ENCODE results near the gene ACTRT3. TPM values are rescaled to one million over a fixed set of nuclear protein-coding genes. Genes with fewer than 3 reads are reported as not detected.
A peak's percentile ranks its signal among the peaks of the same experiment; 100 is the strongest.
"Not testable (repeated sequence)": the region's sequence is repeated elsewhere in the genome, so short reads cannot be mapped to it uniquely, and the experiment has no call there.

ACTRT3 gene
- total RNA-seq, 1 experiment from 2014 or later = 2.9 TPM

DNA sequence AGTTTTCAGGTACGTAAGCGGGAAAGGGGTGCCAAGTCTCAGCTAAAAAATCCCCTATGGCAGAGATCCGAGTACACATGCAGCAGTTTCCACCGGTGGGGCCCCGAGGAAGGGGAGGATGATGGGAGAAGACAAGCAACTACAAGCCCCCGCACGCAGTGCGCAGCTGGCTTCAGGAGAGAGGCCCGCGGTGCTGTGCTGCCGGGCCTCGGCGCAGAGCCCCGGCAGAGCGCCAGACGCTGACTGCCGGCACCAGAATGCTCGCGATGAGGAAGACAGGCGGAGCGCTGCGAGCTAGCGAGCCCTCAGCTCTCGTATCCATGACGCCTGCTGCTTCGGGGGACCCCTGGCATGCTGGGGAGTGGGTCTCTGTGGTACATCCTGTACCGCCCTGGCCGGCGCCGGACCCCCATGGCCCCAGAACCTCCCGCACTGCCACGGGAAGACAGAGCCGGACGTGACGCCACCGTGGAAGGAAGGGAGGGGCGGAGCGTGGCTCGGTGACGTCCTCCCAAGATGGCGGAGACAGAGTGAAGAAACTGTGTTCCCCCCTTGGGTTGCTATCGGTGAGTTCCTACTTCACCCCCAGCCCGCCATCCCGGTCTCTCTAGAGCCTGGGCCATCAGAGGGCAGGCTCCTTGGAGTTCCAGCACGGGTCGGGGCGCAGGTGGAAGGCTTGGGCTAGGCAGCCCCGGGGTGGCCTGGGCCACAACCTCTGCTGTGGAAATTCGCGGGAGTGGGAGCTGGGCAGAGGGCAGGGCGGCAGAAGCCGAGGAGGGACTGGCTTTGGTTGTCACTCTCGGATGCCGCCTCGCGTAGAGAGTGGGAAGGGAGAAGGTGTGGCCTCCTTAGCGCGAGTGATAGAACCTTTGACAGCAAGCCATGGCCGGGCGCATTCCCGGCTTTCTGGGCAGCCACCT is 3.8 kb upstream of the ACTRT3 start, which contains the start of gene MYNN:
Gene MYNN (plus strand): TSS at position 500 of the 920 bp plus-strand sequence. CDS start 900 bp downstream, outside the sequence.
- DNase-seq (ENCODE audit: low spot score) = peak; percentile 85

DNA sequence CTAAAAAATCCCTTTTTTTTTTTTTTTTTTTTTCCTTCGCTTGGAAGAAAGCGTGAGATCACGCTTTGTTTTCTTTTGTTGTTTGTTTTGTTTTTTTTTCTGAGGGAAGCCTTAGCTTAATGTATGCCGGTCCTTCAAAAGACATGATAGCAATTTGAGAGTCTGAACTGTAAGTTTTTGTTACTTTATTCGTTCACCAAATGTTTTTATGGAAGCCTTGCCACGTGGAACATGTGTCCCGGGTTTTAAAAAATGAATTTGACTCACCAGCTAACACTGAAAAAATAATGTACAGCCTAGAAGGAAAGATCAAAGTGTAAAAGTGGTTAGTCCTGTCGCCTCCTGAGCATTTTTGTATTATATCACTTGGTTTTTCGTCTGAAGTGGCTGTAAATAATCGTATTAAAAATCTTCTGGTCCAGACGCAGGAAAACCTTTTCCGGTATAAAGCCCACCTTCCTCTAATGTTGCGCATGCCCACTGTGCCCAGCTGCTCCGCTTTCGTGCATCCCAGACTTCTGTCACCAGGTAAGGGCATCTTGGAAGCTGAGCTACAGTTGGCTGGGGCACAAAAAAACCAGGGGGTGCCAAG is 3.0 kb upstream of the ACTRT3 start:
- peak; percentile 80 for DNase-seq (ENCODE audit: low spot score)

DNA sequence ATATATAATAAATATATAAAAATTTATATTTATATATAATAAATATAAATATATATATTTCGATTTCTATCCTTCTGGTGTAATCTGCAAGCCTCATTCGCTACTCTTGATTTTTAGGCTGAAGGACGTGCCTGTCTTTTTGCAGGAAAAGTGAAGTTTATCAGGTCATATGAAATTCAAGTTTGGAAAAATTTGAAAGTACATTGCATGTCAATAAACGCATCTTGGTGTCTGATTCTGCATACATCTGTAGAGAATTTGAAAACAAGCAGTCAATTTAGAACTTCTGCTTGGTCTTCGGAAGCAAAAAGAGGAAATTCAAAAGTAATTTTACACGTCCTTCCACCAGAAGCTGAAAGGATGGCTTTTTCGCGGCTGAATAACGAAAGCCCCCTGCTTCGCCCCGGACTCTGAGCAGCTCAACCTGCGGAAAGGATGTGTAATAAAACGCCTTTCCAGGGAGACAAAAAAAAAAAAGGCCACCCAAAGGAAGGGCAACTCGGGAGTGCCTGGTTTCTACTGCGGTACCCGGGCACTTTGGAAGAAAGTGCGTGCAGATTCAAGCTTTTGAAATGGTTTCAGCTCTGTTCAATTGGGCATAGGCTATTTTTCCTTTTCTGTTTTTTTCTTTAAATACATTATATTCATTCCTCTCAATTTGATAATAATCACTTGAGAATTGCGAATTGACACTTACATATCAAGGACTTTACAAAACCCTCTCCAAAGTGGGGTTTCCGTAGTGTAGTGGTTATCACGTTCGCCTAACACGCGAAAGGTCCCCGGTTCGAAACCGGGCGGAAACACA is 2.3 kb upstream of the ACTRT3 start:
- DNase-seq (ENCODE audit: low spot score) = peak; percentile 80

DNA sequence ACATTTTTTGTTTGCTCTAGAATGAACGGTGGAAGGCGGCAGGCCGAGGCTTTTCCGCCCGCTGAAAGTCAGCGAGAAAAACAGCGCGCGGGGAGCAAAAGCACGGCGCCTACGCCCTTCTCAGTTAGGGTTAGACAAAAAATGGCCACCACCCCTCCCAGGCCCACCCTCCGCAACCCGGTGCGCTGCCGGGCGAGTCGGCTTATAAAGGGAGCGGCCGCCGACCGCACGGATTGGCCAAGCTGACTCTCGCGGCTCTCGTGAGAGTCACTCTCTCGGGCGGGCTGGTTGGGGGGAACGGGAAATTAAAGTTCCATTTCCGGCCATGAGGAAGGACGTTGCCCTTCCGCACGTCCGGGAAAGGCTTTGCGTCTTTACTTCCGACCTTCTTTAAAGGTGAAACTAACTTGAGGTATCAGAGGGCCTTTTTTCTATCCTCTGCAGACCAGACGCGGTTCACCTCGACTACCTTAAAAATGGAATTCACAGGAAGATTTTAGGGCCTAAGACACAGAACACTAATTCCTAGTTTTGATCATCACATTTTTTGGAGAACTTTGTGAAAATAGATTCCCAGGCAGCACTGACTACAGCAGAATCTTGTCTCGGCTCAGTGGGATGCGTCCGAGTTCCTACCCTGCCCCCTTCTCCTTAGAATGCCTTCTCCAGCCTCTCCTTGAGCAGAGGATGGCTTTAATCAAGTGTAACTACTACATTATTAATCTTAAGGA is 4.3 kb downstream of the ACTRT3 start, which contains the start of gene TERC:
Gene TERC (minus strand): TSS at position 179 of the 731 bp plus-strand sequence.
- peak; percentile 85 for DNase-seq (ENCODE audit: low spot score)

DNA sequence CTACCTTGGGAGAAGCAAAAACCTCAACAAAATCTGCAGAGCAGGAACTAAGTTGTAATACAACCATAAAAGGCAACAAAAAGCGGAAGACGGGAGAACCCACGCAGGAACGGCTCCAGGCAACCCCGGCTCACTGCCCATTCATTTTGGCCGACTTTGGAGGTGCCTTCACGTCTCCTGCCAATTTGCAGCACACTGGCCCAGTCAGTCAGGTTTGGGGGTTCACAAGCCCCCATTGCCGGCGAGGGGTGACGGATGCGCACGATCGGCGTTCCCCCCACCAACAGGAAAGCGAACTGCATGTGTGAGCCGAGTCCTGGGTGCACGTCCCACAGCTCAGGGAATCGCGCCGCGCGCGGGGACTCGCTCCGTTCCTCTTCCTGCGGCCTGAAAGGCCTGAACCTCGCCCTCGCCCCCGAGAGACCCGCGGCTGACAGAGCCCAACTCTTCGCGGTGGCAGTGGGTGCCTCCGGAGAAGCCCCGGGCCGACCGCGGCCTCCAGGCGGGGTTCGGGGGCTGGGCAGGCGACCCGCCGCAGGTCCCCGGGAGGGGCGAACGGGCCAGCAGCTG is 5.0 kb downstream of the ACTRT3 start:
- DNase-seq (ENCODE audit: low spot score) = no peak

DNA sequence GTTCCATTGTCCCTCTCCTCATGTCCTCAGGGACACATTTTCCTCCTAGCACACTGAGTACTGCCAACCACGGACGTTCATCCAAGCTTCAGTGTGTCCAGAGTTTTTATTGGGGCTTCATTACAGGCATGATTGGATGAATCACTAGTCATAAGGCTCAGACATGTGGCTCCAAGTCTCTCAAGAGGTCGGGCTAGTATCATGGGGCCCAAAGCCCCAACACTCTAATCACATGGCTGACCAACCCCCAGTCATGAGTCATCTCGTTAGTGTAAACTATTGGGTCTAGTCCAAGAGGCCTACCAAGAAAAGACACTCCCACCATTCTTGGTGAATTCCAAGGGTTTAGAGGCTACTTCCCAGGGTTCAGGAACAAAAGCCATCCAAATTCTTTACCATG is 8.9 kb downstream of the ACTRT3 start:
- DNase-seq (ENCODE audit: low spot score) = peak; percentile 74

DNA sequence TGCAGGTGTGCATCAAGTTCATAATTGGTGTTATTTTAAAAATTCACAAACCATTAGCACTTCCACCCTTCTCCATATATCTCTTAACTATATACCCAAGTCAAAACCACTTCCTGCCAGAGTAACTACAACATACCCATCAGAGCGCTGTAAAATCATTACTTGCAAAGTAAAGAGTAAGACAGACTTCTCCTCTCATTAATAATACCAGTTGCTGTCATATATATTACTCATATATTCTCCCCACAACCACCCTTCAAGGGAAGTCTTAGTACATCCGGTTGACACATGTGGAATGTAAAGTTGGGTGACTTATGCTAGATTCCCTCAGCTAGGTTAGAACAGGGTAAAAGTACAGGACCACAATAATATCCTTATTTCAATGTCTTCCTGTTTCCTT is 10.1 kb downstream of the ACTRT3 start:
- peak; percentile 81 for DNase-seq (ENCODE audit: low spot score)

DNA sequence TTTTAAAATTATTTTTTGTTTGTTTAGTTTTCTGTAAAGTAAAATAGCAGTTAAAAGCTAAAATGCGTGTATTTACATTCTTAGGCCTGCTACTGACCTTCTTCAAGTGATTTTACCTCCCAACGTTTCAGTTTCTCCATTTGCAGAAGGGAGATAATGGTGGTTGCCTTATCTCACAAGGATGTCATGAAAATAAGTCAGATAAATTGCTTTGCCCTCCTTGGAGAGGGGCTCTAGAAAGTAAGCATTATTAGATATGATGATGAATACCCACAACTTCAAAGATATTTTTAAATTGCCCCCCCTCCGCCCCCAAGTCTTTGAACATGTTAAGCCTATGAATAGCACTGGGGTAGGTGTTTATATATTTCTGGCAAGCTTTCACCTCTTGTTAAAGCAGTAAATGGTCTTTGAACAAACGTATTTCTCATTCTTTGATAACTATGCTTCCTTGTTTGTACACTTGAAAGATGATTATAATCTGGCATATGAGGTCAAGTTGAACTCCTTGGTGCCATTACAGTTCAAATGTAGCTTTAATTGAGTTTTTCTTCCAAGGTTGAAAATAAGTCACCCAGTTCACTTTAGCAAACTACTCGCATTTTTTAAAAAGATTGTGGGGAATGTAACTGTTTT is 10.9 kb downstream of the ACTRT3 start:
- DNase-seq (ENCODE audit: low spot score) = no peak

DNA sequence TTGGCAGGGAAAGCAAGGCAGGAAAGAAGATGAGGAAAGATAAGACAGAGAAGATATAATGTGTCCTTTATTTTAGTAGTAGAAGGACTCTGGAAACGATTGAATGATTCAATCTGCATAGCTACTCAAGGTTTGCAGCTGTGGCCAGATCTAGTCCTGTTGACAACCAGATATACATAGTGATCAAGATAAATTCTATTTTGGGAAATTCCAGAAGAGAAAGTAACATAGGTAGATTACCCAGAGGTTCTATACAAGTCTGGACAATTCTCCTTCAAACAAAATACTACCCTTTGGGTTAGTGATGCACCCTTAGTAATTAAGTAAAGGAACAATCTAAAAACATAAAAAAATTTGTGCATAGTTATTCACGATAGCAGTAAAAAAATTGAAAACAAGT is 13.9 kb downstream of the ACTRT3 start:
- no peak for DNase-seq (ENCODE audit: low spot score)

DNA sequence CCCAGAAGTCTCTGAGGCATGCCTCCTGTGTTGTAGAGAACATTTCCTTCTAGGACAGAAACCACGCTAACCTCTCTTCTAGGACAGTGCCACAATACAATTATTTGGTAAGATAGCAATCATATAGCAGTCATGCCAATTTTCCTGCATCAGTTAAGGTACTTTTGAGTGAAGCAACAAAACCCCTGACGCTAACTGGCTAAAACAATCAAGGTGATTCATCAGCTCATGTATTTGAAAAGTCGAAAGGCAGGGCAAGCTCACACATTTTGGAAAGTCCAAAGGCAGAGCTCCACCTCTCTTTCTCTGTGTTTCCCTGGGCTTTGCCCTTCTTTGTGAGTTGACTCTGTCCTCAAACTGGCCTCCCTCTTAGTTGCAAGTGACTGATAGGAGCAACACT is 14.7 kb downstream of the ACTRT3 start:
- no peak for DNase-seq (ENCODE audit: low spot score)

DNA sequence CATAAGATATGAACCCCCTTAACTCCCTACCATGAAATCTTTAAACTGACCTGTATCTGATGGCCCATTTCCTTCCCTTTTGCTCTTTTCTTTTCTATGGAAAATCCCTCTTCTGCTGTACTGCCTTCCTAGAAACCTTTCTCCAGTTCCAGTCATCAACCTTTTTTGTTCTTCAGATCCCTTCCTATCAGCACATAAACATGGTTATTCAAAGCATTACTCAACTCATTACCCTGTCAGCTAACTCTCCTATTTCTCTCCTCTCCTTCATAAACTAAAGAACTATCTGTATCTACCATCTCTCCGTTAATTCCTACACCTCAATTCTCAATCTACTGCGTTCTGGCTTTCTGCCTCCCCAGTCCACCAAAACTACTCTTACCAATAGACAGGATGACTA is 17.5 kb downstream of the ACTRT3 start:
- DNase-seq (ENCODE audit: low spot score) = no peak

DNA sequence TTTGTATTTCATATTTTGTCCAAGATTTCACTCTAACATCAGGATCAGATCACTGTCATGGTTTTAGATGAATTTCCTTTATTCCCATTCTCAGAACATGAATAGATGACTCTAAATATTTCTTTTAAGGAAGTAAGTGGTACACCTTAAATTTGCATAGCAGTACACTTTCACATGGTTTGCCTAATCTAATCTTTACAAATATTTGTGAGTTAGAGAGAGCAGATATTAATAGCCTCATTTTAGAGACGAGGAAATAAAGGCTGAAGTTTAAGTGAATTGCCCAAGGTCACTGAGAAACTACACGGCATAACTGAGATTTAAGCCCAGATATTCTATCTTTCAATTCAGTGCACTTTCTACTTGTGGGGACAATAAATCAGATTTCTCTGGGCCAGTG is 18.7 kb downstream of the ACTRT3 start:
- DNase-seq (ENCODE audit: low spot score) = no peak

DNA sequence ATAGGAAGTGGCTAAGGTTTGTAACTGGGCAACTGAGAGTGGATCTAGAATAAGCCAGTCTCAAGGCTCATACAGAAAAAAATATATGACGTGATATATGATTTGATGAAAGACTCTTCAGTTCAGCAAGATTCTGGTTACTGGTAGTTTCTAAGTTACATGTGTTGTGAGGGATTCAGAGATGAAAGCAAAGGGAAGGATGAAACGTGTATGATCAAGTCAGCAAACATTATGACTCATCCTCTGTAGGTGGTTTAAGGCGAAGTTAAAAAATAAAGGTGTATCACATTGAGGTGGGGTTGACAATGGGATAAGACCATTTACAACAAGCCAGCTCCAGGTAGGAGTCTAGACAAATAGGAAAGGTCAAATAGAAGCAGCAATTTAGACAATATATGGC is 20.7 kb downstream of the ACTRT3 start:
- no peak for DNase-seq (ENCODE audit: low spot score)

DNA sequence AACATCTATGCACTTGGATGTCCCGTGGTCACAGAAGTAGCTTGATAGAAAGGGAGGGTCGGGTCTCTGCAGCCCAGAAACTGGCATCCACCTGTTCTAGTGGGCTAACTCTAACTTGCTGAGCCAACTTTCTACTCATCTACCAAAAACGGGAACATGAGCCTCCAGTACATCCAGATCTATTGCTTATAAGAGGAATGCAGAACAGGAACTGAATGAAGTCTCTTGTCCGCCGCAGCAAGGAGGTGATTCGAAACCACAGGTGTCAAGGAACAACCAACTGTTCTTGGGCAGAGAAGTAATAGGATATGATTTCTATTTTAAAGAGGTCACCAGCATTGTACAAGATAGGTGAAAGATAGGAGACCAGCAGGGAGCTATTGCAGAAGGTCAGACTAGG is 22.4 kb downstream of the ACTRT3 start:
- no peak for DNase-seq (ENCODE audit: low spot score)

DNA sequence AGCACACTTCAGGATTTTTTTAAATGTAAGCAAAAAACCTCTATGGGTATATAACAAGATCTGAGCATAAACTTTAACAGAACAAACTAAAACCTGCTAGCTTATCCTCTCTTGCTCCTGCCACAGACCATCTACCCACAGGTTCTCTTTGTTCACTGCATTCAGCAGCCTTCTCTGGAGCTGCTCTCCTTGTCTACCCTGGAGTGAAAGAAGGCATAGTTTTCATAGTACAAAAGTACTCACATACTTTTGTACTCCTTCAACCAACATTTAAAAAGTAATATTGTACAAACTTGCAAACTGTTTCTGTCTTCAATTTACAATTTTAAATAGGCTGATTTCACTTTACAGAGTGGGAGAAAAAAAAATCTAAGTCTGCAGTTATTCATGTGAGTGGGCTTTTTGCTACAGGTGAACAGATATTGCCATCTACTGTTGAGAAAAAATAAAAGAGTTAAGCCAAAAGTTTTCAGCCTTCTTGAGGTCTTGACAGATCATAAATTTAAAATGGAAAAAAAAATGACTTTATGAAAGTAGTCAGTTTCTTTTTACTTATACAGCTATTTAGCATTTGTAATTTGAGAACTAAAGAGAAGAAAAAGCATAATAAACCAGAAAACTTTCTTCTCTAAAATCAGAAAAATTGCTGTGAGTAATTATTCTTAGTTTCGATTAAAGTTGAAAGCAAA is 24.9 kb downstream of the ACTRT3 start:
- no peak for DNase-seq (ENCODE audit: low spot score)

DNA sequence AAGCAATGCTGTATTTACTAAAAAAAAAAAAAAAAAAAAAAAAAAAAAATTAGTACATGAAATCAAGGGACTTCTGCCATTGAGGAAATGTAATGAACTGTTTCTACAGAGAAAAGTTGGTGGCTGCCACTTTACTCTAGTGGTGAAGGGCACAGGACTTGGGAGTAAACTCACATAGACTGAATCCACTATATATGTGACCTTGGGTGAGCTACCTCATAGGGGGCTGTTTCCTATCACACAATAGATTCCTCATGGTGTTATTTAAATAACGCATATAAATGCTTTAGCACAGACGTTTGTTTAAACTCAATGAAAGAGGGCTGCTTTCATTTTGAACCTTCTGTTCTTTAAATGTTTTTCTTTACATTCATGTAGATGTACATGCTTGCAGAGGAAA is 30.3 kb downstream of the ACTRT3 start:
- no peak for DNase-seq (ENCODE audit: low spot score)

DNA sequence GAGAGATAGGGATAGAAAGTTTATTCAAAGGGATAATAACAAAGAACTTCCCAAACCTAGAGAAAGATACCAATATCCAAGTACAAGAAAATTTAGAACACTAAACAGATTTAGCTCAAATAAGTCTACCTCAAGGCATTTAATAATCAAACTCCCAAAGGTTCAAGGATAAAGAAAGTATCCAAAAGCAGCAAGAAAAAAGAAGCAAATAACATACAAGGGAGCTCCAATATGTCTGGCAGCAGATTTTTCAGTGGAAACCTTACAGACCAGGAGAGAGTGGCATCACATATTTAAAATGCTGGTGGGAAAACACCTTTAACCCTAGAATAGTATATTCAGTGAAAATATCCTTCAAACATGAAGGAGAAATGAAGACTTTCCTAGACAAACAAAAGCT is 37.5 kb downstream of the ACTRT3 start:
- not testable (repeated sequence) for DNase-seq (ENCODE audit: low spot score)

DNA sequence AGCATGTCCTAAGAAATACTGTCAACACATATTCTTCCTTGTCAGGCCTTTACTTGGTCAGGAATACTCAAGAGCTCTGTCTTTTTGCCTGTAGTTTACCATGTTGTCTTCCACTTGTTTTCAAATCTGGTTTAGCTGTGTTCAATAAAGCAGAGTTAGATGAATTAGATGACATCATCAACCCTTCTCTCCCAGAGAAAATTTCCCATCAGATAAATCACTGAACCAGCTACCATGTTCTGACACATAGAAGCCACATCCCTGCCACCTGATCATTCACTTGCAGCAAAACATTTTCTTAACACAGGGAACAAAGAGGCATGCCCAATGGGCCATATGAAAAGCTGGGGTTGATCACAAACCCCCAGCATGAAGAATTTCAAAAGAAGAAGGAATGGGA is 46.6 kb downstream of the ACTRT3 start:
- no peak for DNase-seq (ENCODE audit: low spot score)

DNA sequence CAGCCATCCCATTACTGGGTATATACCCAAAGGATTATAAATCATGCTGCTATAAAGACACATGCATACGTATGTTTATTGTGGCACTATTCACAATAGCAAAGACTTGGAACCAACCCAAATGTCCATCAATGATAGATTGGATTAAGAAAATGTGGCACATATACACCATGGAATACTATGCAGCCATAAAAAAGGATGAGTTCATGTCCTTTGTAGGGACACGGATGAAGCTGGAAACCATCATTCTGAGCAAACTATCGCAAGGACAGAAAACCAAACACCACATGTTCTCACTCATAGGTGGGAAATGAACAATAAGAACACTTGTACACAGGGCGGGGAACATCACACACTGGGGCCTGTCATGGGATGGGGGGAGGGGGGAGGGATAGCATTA is 50.9 kb downstream of the ACTRT3 start:
- DNase-seq (ENCODE audit: low spot score) = not testable (repeated sequence)

Measured in A172 (cell line).